Glutamatergic neuron (in vitro differentiated cells): ENCODE measurements around the gene RNF183. TPM values are rescaled to one million over a fixed set of nuclear protein-coding genes. Genes with fewer than 3 reads are reported as not detected.

Experiments used
- DNase-seq: peaks from one replicate; pipeline ENCODE4 v3.0.0; 2022
- H3K27ac Mint-ChIP-seq: one replicate; pipeline ENCODE4 v1.8.0; 2020; ENCODE audit warnings: mild to moderate bottlenecking, mixed read lengths, inconsistent platforms; ENCODE audit not compliant: unreplicated experiment
- H3K27me3 Mint-ChIP-seq: one replicate; pipeline ENCODE4 v1.8.0; 2020; ENCODE audit warnings: mild to moderate bottlenecking, moderate library complexity, mixed read lengths, inconsistent platforms; ENCODE audit not compliant: unreplicated experiment
- H3K36me3 Mint-ChIP-seq: one replicate; pipeline ENCODE4 v1.8.0; 2020; ENCODE audit warnings: mild to moderate bottlenecking, mixed read lengths, inconsistent platforms; ENCODE audit not compliant: unreplicated experiment
- H3K4me1 Mint-ChIP-seq: one replicate; pipeline ENCODE4 v1.8.0; 2020; ENCODE audit warnings: mild to moderate bottlenecking, low read depth, mixed read lengths, inconsistent platforms; ENCODE audit not compliant: unreplicated experiment
- H3K4me3 Mint-ChIP-seq: one replicate; pipeline ENCODE4 v1.8.0; 2020; ENCODE audit warnings: mild to moderate bottlenecking, mixed read lengths, inconsistent platforms; ENCODE audit not compliant: unreplicated experiment
- H3K9me3 Mint-ChIP-seq: one replicate; pipeline ENCODE4 v1.8.0; 2020; ENCODE audit warnings: mild to moderate bottlenecking, moderate library complexity, mixed read lengths, inconsistent platforms; ENCODE audit not compliant: unreplicated experiment
- CTCF ChIP-seq: fragments of 200-600 bp; sonication (generic); IDR thresholded peaks from one replicate; pipeline ENCODE4 v1.5.0; 2021; ENCODE audit not compliant: partially characterized antibody, unreplicated experiment
- total RNA-seq: library from RNA; stranded (reverse); fragmentation: NEBNext Ultra II Directional; extraction: Animal tissue kit (Norgen Biotek cat#: 25700); gene quantifications from one replicate; pipeline ENCODE4 v1.2.1, GENCODE V29; 2021; ENCODE audit not compliant: unreplicated experiment

Gene RNF183
- total RNA-seq, 1 donor from 2014 or later = not detected

DNA sequence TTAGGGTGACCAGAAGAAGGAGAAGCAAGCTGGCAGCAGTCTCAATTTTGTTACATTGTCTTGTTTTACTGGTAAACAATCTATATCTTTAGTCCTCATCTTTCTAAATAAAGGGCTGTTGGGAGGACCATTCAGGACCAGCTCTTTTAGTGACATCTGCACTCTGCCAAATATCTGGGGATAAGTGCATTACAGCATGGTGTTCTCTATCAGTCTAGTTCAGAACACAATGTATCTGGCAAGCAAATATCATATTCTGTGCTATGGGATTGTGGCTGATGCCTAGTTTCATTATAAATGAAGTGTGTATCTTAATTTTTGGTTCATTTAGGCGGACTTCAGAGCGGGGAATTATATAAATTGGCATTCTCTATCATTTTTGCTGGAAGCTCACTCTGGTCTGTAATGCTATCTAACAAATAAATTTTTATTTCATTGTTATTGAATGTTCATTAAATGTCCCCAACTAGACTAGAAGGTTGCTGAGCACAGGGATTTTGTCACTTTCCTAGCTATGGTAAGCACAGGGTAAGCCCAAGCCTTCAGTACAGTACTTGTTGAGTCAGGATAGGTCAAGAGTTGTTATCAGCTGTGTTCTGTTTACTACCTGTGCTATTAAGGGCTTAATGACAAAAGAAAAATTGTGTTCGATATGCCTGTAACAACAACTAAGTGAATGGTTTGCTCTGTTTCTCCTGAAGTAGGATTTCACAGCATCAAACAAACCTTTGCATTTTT, 25.0 kb upstream of the RNF183 start:
- DNase-seq = no peak
- H3K9me3 Mint-ChIP-seq = no peaks in the 10 kb centered on the region
- no peaks in the 10 kb centered on the region for H3K36me3 Mint-ChIP-seq
- TF ChIP-seq CTCF = no peak
- H3K4me3 Mint-ChIP-seq = no peak overlapping the region
- H3K27ac Mint-ChIP-seq = no peak overlapping the region
- no peaks in the 10 kb centered on the region for H3K4me1 Mint-ChIP-seq
- H3K27me3 Mint-ChIP-seq = peaks cover 2% of the 10 kb centered on the region

DNA sequence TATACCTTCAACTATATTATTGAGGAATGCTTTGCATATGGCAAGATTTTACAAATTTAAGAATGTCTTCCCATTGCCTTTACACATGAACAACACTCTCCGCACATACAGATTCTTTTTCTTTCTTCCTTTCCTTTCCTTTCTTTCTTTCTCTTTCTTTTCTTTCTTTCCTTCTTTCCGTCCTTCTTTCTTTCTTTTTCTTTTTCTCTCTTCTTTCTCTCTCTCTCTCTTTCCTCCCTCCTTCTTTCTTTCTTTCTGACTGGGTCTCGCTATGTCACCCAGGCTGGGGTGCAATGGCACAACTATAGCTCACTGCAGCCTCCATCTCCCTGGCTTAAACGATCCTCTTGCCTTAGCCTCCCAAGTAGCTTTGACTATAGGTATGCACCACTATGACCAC, 23.1 kb upstream of the RNF183 start:
- TF ChIP-seq CTCF = no peak
- no peaks in the 10 kb centered on the region for H3K9me3 Mint-ChIP-seq
- no peaks in the 10 kb centered on the region for H3K36me3 Mint-ChIP-seq
- H3K4me3 Mint-ChIP-seq = no peak overlapping the region
- no peak for DNase-seq
- no peak overlapping the region for H3K27ac Mint-ChIP-seq
- H3K27me3 Mint-ChIP-seq = peaks cover 1% of the 10 kb centered on the region
- H3K4me1 Mint-ChIP-seq = no peaks in the 10 kb centered on the region

GRCh38 chr9:113322671-113323070, 19.5 kb upstream of the RNF183 start:
- Mint-ChIP-seq H3K27ac (no peak overlapping the region), H3K4me3 (no peak overlapping the region), H3K27me3 (peaks cover 4% of the 10 kb centered on the region), H3K36me3 (no peaks in the 10 kb centered on the region), H3K4me1 (no peaks in the 10 kb centered on the region), H3K9me3 (no peaks in the 10 kb centered on the region)
- TF ChIP-seq CTCF = no peak
- DNase-seq = no peak

DNA sequence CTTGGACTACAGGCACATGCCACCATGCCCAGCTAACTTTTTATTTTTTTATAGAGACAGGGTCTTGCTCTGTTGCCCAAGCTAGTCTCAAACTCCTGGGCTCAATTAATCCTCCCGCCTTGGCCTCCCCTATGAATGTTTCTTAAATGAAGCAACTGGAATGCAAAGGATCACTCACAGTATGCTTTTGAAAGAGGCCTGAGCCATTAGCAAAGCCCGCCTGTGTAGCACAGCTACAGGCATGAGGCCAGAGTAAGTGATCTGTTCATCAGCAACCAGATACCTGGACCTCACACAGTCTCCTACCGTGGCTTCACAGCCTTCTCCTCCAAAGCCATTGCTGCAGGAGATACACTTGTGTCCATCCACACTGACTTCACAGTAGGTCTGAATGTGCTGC, 16.9 kb upstream of the RNF183 start:
- no peak overlapping the region for H3K4me3 Mint-ChIP-seq
- H3K4me1 Mint-ChIP-seq = no peaks in the 10 kb centered on the region
- no peaks in the 10 kb centered on the region for H3K9me3 Mint-ChIP-seq
- H3K36me3 Mint-ChIP-seq = no peaks in the 10 kb centered on the region
- no peak for TF ChIP-seq CTCF
- peaks cover 4% of the 10 kb centered on the region for H3K27me3 Mint-ChIP-seq
- no peak overlapping the region for H3K27ac Mint-ChIP-seq
- no peak for DNase-seq

DNA sequence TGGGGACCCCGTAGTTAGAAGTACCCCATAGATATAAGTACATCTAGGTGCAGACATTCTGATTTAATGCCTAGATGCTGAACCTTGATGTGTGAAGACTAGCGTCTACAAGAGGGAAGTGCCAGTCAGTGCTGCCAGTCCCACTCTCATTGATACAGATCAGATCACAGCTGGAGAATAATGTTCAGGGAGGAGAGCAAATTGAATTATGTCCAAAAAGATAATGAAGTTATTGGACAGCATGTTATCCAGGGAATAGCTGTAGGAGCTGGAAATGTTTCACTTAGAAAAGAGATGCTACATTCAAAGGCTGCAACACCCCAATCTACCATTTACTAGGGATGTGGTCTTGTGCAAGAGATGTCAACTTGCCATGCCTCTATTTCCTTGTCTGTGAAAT, 15.9 kb upstream of the RNF183 start:
- DNase-seq = no peak
- Mint-ChIP-seq H3K27ac (no peak overlapping the region), H3K9me3 (no peaks in the 10 kb centered on the region), H3K27me3 (peaks cover 4% of the 10 kb centered on the region), H3K4me3 (no peak overlapping the region), H3K36me3 (no peaks in the 10 kb centered on the region), H3K4me1 (no peaks in the 10 kb centered on the region)
- TF ChIP-seq CTCF = no peak
